Thymus (tissue), 11 donors: ENCODE results near the gene GFOD1. TPM values are rescaled to one million over a fixed set of nuclear protein-coding genes. Genes with fewer than 3 reads are reported as not detected.

Experiments
- DNase-seq, 9 donors: peaks; one replicate each; pipeline ENCODE4 v3.0.0-alpha.2; 2013; ENCODE audit warnings: low spot score in 9 of 9, low read depth in 6 of 9, missing footprints in 1 of 9
- H3K27ac ChIP-seq, 2 donors: one replicate each; pipeline ENCODE4 v1.5.1; 2013; ENCODE audit warnings: control low read depth in 1 of 2, low read depth in 1 of 2, low read length in 1 of 2, mild to moderate bottlenecking in 1 of 2, moderate library complexity in 1 of 2
- H3K27me3 ChIP-seq, 2 donors: one replicate each; pipeline ENCODE4 v1.5.1; 2013; ENCODE audit warnings: low read length in 1 of 2; ENCODE audit not compliant: control insufficient read depth in 2 of 2, insufficient read depth in 1 of 2
- H3K36me3 ChIP-seq, 2 donors: one replicate each; pipeline ENCODE4 v1.5.1; 2013; ENCODE audit warnings: low read length in 1 of 2, mild to moderate bottlenecking in 1 of 2, moderate library complexity in 1 of 2; ENCODE audit not compliant: control insufficient read depth in 2 of 2, insufficient read depth in 2 of 2
- H3K4me1 ChIP-seq, 2 donors: one replicate each; pipeline ENCODE4 v1.5.1; 2013; ENCODE audit warnings: low read length in 2 of 2; ENCODE audit not compliant: control insufficient read depth in 2 of 2, insufficient read depth in 2 of 2
- H3K4me3 ChIP-seq, 2 donors: one replicate each; pipeline ENCODE4 v1.5.1; 2013; ENCODE audit warnings: low read length in 2 of 2, control low read depth in 1 of 2, mild to moderate bottlenecking in 1 of 2
- H3K9me3 ChIP-seq, 2 donors: one replicate each; pipeline ENCODE4 v1.5.1; 2013; ENCODE audit warnings: low read length in 1 of 2, mild to moderate bottlenecking in 1 of 2; ENCODE audit not compliant: control insufficient read depth in 2 of 2, insufficient read depth in 1 of 2
- WGBS: extraction: QIAGEN DNeasy Blood & Tissue Kit; methylation state at CpG from one replicate; pipeline ENCODE4 v1.1.7; 2013; 5-methylcytosine and 5-hydroxymethylcytosine counted together
- polyA plus RNA-seq: library from polyadenylated mRNA; stranded (reverse); fragments of 200-250 nt; gene quantifications from one replicate; pipeline ENCODE4 v1.2.3, GENCODE V29; 2013
- total RNA-seq: library from RNA; stranded (reverse); fragments of 120-200 nt; gene quantifications from one replicate; pipeline ENCODE4 v1.2.4, GENCODE V29; 2013
- donor health status: healthy.

GFOD1 gene
- total and polyA plus RNA-seq, 2 donors: 4.7 to 8.1 TPM

DNA sequence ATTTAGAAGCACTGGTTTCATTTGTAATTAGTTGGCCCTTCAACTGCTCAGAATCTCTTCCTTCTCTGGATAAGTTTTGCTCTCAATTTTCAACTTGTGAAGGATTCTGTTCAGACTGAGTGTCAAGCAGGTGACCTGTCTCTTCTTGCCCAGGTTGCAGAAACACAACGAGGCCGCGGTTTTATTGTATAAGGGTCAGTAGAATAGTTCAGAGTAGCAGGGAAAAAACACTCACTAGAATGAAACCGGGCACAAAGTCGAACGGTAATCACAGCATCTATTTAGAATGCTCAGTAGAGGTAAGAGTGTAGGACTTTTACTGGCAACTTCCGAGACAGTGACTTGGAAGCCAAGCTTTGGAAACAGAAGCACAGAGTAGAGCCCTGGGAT lies 17.9 kb upstream of the GFOD1 start:
- no peak for DNase-seq
- Histone ChIP-seq H3K27me3 (no peaks in the 10 kb centered on the region), H3K4me1 (peaks cover 0 to 2% of the 10 kb centered on the region in 2 donors), H3K27ac (peak overlapping the region; percentile 27 to 42), H3K9me3 (no peaks in the 10 kb centered on the region), H3K4me3 (no peak overlapping the region), H3K36me3 (no peaks in the 10 kb centered on the region)
- WGBS: 96% methylated on average over 7 of the region's 7 CpGs

DNA sequence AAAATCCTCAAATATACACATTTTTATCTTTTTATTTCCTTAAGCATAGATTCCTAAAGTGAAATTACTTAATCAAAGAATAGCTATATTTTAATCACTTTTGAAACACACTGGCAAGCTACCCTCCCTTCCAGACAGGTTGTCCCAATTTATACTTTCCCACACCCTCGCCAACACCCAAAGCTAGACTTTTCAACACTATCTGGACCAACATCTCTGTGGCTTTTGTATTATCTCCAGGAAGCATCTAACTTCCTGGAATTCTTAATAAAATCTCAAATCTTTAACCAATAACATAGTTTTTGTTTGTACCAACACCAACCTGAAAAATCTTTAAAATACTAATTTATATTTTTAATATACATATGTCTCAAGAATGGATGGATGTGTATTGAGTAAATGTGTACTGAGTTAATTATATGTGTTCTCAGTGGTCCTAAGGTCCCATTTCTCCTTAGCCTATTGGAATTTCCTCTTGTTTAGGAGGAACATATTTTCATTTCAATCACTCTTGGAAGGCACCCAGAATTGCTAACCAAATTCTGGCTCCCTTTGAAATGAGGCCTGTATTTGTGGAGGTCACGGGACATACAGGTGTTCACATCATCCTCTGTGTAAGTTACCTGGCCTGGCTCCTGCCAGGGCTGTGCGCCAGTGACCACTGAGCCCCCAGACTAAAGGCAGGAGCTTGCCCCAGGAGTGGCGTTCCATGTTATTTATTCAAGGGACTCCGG lies 17.4 kb upstream of the GFOD1 start:
- Histone ChIP-seq H3K27ac (peak overlapping the region; percentile 15 to 27), H3K9me3 (no peaks in the 10 kb centered on the region), H3K36me3 (no peaks in the 10 kb centered on the region), H3K4me3 (no peak overlapping the region), H3K4me1 (peaks cover 0 to 2% of the 10 kb centered on the region in 2 donors), H3K27me3 (no peaks in the 10 kb centered on the region)
- DNase-seq: no peak
- WGBS: 81% methylated on average over 5 of the region's 5 CpGs

DNA sequence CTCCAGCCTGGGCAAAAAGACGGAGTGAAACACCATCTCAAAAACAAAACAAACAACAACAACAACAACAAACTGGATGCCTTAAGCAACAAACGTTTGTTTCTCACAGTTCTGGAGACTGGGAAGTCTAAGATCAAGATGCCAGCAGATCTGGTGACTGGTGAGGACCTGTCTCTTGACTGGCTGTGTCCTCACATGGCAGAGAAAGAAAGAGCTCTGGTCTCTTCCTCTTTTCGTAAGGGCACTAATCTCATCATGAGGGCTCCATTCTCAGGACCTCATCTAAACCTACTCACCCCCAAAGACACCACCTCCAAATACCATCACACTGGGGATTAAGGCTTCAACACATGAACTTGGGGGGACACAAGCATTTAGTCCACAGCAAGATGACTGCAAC lies 13.5 kb upstream of the GFOD1 start:
- Histone ChIP-seq H3K27ac (no peak overlapping the region), H3K4me1 (peaks cover 0 to 2% of the 10 kb centered on the region in 2 donors), H3K36me3 (no peaks in the 10 kb centered on the region), H3K9me3 (no peaks in the 10 kb centered on the region), H3K4me3 (no peak overlapping the region), H3K27me3 (no peaks in the 10 kb centered on the region)
- 95% methylated on average over 3 of the region's 3 CpGs for WGBS
- no peak for DNase-seq

DNA sequence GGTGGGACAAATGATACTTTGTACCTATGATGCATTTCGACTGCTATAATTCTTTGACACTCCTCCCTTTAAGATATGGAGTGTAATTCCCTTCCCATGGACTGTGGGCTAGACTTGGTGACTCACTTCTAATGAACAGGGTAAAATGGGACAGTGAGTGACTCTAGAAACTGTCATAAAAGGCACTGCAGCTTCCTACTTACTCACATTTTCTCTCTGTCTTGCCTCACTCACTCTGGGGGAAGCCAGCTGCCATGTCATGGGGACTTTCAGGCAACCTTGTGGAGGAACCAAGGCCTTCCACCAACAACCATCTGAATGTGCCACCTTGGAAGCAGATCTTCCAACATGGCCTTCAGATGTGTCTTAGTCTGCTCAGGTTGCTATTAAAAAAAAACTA lies 12.9 kb upstream of the GFOD1 start:
- H3K36me3 ChIP-seq: no peaks in the 10 kb centered on the region
- 95% methylated on average over 1 of the region's 1 CpG for WGBS
- H3K9me3 ChIP-seq: no peaks in the 10 kb centered on the region
- H3K4me1 ChIP-seq: peaks cover 0 to 2% of the 10 kb centered on the region in 2 donors
- H3K4me3 ChIP-seq: no peak overlapping the region
- DNase-seq: no peak
- H3K27ac ChIP-seq: no peak overlapping the region
- H3K27me3 ChIP-seq: no peaks in the 10 kb centered on the region

DNA sequence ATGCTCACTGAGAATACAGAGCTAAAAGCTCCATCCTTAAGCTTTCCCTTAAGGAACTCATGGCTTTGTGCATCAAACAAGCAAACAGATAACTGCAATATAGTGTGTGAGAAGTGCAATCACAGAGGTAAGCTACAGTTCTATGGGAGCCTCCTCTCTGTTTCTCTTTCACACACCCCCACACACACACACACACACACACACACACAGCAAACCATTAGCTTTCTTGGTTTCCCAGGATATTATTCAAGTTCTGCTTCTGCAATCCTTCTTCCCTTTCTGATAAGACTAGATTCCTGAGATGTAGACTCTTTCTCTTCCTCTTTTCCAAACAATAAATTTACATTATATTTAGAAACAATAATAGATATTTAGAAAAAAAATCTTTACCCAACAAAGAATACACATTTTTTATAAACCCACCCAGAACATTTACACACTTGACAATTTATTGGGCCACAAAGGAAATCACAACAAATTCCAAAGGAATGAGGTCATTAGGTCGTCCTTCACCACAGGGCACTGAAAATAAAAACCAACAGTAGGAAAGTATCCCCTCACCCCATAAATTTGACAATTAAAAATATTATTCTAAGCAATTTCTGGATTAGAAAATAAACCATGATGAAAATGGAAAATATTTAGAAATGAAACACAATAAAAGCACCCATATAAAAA lies 9.3 kb upstream of the GFOD1 start:
- no peaks in the 10 kb centered on the region for H3K9me3 ChIP-seq
- no peak overlapping the region for H3K27ac ChIP-seq
- WGBS: 89% methylated on average over 1 of the region's 1 CpG

DNA sequence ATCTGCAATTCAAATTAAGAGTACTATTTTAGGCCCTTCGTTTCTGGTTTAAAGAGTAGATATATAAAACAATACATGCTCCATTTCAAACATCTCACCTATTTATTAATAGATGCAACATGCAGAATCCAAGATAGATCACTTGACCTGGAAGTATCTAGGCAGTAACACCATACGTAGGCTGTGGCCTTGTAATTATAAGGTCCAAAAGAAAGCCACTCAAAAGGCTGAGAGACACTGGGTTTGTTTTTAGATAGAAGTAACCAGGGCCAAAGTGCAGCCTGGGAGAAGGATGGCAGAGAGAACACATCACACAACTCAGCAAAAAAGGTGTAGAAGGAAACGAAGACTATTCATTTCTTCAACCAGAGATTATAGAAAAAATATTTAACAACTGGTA lies 8.4 kb upstream of the GFOD1 start:
- no peak overlapping the region for H3K27ac ChIP-seq
- no peaks in the 10 kb centered on the region for H3K36me3 ChIP-seq
- no peaks in the 10 kb centered on the region for H3K27me3 ChIP-seq
- no peaks in the 10 kb centered on the region for H3K9me3 ChIP-seq
- H3K4me3 ChIP-seq: no peak overlapping the region
- no peak for DNase-seq
- H3K4me1 ChIP-seq: no peaks in the 10 kb centered on the region
- 96% methylated on average over 3 of the region's 3 CpGs for WGBS

More for the DNA sequence above, 9.3 kb upstream of the GFOD1 start:
- DNase-seq: no peak
- Histone ChIP-seq H3K27me3 (no peaks in the 10 kb centered on the region), H3K4me3 (no peak overlapping the region), H3K36me3 (no peaks in the 10 kb centered on the region), H3K4me1 (no peaks in the 10 kb centered on the region)

DNA sequence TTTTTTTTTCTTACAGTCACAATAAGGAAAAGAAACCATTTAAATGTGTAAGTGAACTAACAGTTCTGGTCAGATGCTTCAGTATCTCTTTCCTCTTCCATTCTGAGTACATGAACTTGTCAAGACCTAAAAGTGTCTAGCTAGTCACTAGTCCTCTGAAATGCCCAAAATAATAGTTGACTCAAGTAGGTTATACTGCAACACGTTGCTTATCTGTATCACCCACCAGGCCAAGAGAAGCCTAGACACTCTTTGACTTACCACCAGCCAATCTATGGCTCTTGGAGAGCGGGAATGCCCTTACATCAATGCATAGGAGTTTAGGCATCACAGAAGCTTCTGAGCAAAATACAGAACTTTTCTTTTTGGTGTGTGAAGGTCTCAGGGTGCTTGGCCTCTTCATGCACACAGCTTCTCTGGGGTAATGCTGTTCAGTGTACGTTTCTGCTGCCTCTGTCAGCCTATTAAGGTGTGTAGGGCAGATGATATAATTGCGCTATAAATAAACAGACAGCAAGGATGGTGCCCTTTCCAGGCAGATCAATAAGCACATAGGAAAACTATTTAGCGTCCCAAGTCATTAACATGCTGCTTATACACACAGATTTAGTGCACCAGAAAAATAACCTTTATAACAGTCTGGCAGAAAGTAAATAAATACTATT lies 7.8 kb upstream of the GFOD1 start:
- H3K4me1 ChIP-seq: no peaks in the 10 kb centered on the region

DNA sequence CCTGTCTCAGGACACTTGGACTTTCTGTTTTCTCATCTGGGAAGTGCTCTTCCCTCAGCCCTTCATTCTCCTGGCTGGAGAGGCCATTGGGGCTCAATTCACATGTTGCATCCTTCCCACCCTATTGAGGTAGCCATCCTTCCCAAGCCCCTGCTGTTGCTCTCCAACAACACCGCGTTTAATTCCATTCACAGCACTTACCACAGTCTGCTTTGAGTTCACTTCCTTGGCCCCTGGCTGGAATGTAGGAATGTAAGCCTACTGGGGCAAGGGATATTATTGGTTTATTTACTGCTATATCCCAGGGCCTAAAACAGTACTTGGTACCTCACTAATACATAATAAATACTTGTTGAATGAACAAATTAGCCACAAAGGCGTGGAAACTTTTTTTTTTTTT lies 6.7 kb upstream of the GFOD1 start:
- 60% methylated on average over 3 of the region's 3 CpGs for WGBS

More for the DNA sequence above, 7.8 kb upstream of the GFOD1 start:
- Histone ChIP-seq H3K27me3 (no peaks in the 10 kb centered on the region), H3K4me3 (no peak overlapping the region), H3K9me3 (no peaks in the 10 kb centered on the region), H3K36me3 (no peaks in the 10 kb centered on the region), H3K27ac (no peak overlapping the region)
- no peak for DNase-seq
- 95% methylated on average over 5 of the region's 5 CpGs for WGBS

DNA sequence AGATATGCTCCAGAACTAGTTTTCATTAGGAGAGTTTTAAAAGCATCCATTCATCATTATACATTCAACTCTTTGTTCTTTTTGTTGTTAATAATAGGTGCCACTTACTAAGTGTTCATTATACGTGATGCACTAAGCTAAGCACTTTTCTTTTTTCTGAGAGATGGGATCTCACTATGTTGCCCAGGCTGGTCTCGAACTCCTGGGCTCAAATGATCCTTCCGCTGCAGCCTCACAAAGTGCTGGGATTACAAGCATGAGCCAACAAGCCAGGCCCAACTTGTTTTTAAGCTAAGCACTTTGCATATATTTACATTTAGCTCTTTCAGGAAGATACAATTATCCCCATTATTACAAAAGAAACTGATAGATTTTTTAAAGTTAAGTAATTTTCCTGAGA lies 5.7 kb upstream of the GFOD1 start:
- H3K27me3 ChIP-seq: peaks cover 0 to 11% of the 10 kb centered on the region in 2 donors
- no peak overlapping the region for H3K27ac ChIP-seq
- no peak overlapping the region for H3K4me3 ChIP-seq
- peaks cover 1 to 4% of the 10 kb centered on the region in 2 donors for H3K4me1 ChIP-seq
- H3K9me3 ChIP-seq: no peaks in the 10 kb centered on the region
- 98% methylated on average over 3 of the region's 3 CpGs for WGBS
- DNase-seq: no peak
- no peaks in the 10 kb centered on the region for H3K36me3 ChIP-seq

More for the DNA sequence above, 6.7 kb upstream of the GFOD1 start:
- peaks cover 0 to 1% of the 10 kb centered on the region in 2 donors for H3K27me3 ChIP-seq
- no peak for DNase-seq
- H3K4me3 ChIP-seq: no peak overlapping the region
- H3K36me3 ChIP-seq: no peaks in the 10 kb centered on the region
- H3K27ac ChIP-seq: no peak overlapping the region
- no peaks in the 10 kb centered on the region for H3K9me3 ChIP-seq
- H3K4me1 ChIP-seq: no peaks in the 10 kb centered on the region
